Neural cell (in vitro differentiated cells): ENCODE measurements around the gene PTPN7.

Source experiments
- EP300 ChIP-seq: fragments of 450-650 bp; conservative IDR thresholded peaks from 2 replicates; pipeline ENCODE4 v1.6.1; 2014; ENCODE audit warnings: antibody characterized with exemption, mild to moderate bottlenecking, moderate library complexity; ENCODE audit not compliant: poor library complexity, severe bottlenecking
- EZH2 ChIP-seq: fragments of 200-600, 300-800 bp; shearing (Covaris generic), sonication (generic); IDR thresholded peaks from 2 replicates; pipeline ENCODE4 v1.6.1; 2014; ENCODE audit warnings: antibody characterized with exemption, low read length, borderline replicate concordance, mild to moderate bottlenecking; ENCODE audit not compliant: insufficient read depth, poor library complexity, severe bottlenecking
- MXI1 ChIP-seq: fragments of 450-650 bp; conservative IDR thresholded peaks from 2 replicates; pipeline ENCODE4 v1.6.1; 2014; ENCODE audit warnings: antibody characterized with exemption, mild to moderate bottlenecking; ENCODE audit not compliant: poor library complexity, severe bottlenecking
- POLR2AphosphoS5 ChIP-seq: IDR thresholded peaks from 2 replicates; pipeline ENCODE4 v1.6.1; 2012
- RAD21 ChIP-seq: fragments of 450-650 bp; conservative IDR thresholded peaks from 2 replicates; pipeline ENCODE4 v1.6.1; 2014; ENCODE audit warnings: antibody characterized with exemption, mild to moderate bottlenecking, moderate library complexity
- SMC3 ChIP-seq: fragments of 450-650 bp; conservative IDR thresholded peaks from 2 replicates; pipeline ENCODE4 v1.6.1; 2014; ENCODE audit warnings: antibody characterized with exemption, mild to moderate bottlenecking, moderate library complexity; ENCODE audit not compliant: poor library complexity
- TAF1 ChIP-seq: IDR thresholded peaks from 2 replicates; pipeline ENCODE4 v1.6.1; 2012; ENCODE audit warnings: low read depth
- TF ChIP-seq, protein P1 (sequence below): fragments of 450-650 bp; IDR thresholded peaks from 2 replicates; pipeline ENCODE4 v1.5.1; 2014; ENCODE audit warnings: antibody characterized with exemption, mild to moderate bottlenecking, moderate library complexity; ENCODE audit not compliant: poor library complexity, severe bottlenecking
- TF ChIP-seq, protein P2 (sequence below): IDR thresholded peaks from 2 replicates; pipeline ENCODE4 v1.6.1; 2012; ENCODE audit warnings: borderline replicate concordance

DNA sequence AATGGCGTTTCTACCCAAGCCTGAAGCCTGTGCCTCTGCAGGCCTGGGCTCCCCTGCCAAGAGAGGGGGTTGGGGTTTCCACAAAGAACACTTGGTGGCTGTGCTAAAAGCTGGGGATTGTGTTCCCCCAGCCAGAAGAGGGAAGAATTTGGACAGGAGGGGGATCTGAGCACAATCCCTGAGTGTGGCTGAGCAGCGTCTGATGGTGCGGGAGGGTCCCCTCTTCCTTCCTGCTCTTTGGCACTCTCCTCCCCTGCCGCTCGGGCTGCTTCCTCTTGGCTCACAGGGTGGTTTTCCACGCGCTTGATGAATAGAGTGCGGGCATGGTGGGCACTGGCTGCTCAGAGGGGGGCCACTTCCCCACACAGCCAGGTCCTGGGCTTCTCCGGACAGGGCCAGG, 34.0 kb downstream of the PTPN7 start:
- TF ChIP-seq, protein P1, sequence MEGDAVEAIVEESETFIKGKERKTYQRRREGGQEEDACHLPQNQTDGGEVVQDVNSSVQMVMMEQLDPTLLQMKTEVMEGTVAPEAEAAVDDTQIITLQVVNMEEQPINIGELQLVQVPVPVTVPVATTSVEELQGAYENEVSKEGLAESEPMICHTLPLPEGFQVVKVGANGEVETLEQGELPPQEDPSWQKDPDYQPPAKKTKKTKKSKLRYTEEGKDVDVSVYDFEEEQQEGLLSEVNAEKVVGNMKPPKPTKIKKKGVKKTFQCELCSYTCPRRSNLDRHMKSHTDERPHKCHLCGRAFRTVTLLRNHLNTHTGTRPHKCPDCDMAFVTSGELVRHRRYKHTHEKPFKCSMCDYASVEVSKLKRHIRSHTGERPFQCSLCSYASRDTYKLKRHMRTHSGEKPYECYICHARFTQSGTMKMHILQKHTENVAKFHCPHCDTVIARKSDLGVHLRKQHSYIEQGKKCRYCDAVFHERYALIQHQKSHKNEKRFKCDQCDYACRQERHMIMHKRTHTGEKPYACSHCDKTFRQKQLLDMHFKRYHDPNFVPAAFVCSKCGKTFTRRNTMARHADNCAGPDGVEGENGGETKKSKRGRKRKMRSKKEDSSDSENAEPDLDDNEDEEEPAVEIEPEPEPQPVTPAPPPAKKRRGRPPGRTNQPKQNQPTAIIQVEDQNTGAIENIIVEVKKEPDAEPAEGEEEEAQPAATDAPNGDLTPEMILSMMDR, result no peak
- TF ChIP-seq POLR2AphosphoS5, result no peak
- no peak for TF ChIP-seq EP300
- TF ChIP-seq EZH2, result no peak
- TF ChIP-seq, protein P2, sequence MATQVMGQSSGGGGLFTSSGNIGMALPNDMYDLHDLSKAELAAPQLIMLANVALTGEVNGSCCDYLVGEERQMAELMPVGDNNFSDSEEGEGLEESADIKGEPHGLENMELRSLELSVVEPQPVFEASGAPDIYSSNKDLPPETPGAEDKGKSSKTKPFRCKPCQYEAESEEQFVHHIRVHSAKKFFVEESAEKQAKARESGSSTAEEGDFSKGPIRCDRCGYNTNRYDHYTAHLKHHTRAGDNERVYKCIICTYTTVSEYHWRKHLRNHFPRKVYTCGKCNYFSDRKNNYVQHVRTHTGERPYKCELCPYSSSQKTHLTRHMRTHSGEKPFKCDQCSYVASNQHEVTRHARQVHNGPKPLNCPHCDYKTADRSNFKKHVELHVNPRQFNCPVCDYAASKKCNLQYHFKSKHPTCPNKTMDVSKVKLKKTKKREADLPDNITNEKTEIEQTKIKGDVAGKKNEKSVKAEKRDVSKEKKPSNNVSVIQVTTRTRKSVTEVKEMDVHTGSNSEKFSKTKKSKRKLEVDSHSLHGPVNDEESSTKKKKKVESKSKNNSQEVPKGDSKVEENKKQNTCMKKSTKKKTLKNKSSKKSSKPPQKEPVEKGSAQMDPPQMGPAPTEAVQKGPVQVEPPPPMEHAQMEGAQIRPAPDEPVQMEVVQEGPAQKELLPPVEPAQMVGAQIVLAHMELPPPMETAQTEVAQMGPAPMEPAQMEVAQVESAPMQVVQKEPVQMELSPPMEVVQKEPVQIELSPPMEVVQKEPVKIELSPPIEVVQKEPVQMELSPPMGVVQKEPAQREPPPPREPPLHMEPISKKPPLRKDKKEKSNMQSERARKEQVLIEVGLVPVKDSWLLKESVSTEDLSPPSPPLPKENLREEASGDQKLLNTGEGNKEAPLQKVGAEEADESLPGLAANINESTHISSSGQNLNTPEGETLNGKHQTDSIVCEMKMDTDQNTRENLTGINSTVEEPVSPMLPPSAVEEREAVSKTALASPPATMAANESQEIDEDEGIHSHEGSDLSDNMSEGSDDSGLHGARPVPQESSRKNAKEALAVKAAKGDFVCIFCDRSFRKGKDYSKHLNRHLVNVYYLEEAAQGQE, result no peak
- TF ChIP-seq RAD21, result no peak
- no peak for TF ChIP-seq SMC3
- no peak for TF ChIP-seq MXI1
- TF ChIP-seq TAF1, result no peak
